HG02970 (cell line): Measurements from ENCODE around the gene ZNF492.
"Not testable (repeated sequence)": the region's sequence is repeated elsewhere in the genome, so short reads cannot be mapped to it uniquely, and the experiment has no call there.

Source experiments
- ATAC-seq: cut with Tn5 transposase; IDR thresholded peaks from one replicate; pipeline ENCODE4 v1.9.1; 2021; ENCODE audit warnings: mild to moderate bottlenecking, moderate library complexity, moderate number of reproducible peaks; ENCODE audit not compliant: unreplicated experiment, low FRiP score

ZNF492 gene

DNA sequence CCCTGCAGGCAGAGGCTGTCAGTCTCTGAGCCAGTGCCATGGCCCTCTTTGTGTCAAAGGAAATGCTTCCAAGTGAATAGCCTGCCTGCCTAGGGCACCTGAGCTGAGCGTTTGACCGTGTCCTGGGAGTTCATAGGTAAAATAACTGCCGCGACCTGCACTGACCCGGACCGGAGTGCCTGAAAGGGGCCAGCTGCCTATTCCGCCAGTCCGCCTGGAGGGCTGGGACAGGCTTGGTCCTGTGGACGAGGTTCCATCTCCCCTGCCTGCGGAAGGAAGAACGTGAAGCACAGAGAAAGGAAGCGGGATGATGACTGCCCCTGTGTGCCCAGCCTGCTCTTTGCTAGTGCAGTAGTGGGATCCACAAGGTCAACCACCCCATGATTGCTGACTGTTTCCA, 17.5 kb upstream of the ZNF492 start:
- no peak for ATAC-seq

DNA sequence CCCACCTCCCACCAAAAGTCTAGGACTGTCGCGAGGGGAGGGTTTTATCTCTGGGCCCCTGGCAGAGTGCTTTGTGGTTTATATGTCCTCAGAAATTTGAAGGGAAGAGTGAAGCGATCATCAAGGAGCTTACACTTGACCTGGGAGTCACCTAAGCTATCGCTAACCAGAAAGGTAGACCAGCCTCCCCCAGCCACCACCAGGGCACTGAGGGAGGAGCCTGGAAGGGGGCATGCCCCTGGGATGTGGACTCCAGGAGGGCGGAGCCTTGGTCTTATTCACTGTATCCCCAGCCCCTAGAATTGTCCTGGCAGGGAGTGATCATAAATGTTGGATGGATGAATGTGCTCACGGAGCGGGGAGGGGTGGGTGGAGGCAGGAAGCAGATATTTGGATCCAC, 16.9 kb upstream of the ZNF492 start:
- not testable (repeated sequence) for ATAC-seq

DNA sequence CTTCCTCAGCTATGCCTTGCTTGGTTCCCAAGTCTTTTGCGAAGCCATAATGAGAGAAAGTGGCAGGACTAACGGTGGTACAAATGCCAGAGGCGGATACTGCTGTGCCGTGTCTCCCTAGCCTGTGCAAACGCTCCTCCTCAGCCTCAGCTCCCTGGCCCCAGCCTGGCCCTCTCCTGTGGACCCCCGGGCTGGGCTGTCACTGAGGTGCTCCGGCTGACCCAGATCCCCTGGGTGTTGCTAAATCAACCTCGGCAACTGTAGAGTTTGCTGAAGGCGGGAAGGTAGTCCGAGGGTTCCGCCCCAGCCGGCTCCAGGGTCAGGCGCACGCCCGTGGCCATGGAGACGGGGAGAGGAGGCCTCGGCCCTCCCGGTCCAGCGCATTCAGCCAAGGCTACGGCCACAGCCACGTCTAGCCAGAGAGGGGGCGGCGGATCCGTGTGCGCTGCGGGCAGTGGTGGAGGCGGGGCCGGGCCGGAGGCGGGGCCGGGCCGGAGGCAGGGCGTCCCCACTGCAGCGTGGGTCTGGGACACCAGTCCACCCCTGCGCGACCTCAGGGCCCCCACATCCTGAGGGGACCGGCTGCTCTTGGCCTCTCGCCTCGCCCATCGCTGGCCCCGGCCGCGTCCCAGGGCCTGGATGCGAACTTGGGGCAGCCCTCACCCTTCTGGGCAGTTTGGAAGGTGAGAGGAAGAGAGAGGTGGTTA, 16.4 kb upstream of the ZNF492 start:
- ATAC-seq, result no peak

DNA sequence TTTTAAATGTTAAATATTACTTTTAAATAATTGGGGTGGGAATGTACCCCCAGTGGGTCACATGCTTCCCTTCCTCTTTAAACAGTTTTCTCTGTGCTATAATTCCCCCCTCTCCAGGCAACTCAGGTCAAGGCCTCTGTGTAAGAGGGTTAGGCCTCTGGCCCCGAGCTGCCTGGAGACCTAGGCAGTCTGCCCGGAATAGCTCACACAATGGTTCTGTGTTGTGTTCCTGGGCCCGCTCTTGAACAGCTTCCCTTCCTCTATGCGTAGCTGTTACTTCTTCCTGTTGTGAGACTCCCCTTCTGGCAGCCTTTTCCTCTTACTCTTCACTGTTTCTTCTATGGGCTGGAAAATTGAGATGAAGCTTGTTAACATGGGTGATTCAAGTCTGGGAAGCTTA, 14.8 kb upstream of the ZNF492 start:
- no peak for ATAC-seq

DNA sequence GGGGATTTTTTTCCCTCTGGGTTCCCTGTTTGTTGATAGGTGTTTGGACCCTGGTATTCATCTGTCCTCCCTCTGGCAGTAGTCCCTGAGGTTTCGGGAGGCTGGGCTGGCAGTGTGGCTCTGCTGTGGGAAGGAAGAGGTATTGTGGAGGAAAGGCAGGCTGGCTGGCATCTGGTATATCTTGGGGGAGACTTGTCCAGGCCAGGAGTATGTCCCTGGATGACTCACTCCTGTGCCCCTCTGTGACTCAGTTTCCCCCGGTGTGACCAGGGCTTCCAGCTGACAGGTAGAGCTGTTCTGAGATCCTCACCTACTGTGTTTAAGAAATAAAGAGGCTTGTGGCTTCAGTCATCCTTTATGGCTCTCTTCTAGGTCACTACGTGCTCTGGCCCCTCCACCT, 14.2 kb upstream of the ZNF492 start:
- ATAC-seq, result no peak

DNA sequence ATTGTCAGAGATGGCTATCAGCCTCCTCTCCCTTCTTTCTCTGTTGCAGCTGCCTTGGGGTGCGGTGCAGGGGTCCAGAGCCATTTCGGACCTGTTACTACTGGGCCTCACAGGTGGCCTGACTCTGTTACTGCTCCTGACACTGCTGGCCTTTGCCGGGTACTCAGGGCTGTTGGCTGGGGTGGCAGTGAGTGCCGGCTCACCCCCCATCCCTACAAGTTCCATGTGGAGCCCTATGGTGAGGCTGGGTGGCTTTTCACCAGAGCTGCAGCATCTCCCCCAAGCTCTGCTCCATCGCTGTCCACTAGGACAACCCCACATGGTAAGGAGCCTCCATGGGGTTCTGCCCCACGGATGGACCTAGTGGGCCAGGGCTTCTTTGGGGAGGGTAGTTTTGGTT, 13.7 kb upstream of the ZNF492 start:
- no peak for ATAC-seq

DNA sequence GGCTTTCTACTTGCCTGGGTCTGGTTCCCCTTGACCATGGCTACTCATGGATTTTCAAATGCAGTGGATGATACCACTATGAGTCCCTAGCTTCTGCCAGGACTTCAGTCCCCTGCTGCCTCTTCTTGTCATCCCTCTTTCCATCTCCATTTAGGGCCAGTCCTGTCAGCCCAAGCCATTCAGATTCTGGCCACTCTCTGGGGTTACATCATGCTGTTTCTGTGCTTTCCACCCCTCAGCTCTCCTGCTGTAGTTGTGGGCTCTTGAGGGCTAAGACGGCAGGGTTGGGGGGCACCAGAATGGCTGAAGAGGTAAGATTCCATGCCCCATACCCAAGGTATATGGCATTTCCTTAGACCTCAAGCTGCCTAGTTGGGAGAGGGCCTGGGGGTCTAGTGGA, 13.2 kb upstream of the ZNF492 start:
- ATAC-seq, result no peak

DNA sequence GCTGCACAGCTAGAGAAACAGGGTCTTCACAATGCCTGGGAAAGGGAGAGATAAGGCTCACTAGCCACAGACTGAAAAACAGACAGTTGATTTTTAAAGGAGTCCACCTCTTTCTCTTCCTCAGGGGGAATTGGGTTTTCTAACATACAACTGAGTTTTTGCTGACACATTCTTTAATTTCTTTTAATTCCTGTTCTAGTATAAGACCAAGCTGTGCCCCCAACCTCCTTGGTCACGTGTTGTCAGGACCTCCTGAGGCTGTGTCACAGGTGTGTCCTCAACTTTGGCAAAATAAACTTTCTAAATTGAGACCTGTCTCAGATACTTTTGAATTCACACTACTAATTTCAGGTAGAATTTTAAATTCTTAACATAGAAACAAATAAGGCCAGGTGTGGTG, 12.1 kb upstream of the ZNF492 start:
- no peak for ATAC-seq

DNA sequence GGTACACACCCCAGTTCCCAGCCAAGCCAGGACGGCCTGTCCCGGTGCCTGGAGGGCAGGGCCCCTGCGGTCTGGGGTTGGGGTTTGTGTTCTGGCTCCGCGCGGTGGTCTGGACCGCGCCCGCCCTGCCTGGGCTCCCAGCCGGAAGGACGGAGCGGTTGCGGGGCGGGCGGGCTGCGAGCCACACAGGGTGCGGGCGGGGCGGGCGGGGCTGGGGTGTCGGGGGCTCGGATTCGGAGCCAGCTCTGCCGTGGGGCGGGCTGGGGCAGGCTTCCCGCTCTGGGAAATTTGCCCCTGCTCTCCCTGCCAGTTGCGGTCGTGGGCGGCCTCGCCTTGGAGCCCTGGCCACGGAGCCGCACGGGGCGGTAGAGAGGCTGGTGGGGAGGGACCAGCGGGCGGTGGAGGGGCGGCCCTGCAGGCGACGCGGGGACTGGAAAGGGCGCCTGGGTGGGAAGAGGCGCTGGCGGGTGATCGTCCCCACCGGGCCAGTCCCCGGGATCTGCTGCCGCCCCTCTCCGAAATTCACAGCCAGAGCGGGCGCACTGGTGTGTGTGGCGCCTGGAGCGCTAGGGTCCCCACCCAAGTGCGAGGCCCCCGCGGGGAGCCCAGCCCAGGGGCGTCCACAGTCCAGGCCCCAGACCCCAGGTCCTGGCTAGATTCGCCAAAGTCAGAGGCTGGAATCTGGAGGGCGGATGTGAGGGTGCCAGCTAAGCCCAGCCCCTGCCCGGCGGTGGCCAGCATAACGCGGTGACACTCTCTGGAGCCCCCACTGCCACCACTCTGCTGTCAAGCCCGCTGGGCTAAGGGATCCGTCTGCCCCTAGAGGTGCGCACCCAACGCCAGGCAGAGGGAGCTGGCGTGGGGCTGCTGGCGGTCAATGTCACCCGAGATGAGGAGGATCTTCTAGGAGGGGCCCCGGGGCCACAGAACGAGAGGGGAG, 11.0 kb upstream of the ZNF492 start:
- no peak for ATAC-seq

DNA sequence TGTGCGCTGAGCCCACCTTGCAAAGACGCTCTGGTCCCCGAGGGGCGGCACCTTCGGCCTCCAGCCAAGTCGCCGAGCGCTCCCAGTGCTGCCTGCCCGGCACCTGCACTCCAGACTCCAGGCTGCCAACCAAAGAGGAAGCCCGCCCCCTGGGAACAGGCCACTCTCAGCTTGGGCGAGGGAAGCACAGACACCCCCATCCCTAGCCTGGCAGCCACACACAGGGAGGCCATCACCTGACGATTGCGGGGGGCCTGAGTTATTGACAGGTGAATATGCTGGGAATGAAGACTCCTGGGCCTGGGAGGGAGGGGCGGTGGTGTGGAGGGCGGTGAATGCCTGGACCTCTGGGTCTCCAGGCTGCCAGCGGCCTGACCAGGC, 10.3 kb upstream of the ZNF492 start:
- ATAC-seq, result no peak

DNA sequence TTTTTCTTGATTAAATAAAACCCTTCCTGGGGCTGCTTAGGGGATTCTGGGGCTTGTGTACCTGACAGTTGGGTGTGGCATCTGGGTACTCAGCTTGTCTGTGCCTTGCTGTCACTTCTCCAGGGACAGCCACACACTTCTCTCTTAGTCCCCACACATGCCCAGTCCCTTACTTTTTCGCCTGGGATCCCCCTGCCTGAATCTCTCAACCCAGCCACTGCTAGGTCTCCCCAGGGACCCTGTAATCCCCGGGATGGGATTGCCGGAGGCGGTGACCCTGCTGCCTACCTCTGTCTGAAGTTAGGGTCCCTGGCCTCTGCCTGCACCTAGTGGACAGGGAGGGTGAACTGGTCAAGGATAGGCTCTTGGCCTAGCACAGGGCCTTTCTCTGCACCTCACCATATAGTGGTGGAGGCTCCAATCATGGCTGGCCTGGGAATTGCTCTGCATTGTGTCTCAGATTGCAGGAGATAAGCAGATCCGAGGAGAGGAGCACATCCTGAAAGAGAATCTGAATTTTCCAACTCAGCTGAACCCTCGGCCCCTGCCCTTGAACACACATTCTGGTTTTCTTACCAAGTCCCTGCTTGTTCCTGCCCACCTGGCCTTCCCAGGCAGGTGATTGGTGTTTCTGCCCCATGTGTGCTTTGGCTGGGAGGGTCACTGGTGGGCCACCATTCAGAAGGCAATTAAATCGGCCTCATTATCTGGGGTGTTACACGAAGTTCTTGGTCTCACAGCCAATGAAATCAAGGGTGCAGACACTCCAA, 8.7 kb upstream of the ZNF492 start:
- ATAC-seq, result no peak

DNA sequence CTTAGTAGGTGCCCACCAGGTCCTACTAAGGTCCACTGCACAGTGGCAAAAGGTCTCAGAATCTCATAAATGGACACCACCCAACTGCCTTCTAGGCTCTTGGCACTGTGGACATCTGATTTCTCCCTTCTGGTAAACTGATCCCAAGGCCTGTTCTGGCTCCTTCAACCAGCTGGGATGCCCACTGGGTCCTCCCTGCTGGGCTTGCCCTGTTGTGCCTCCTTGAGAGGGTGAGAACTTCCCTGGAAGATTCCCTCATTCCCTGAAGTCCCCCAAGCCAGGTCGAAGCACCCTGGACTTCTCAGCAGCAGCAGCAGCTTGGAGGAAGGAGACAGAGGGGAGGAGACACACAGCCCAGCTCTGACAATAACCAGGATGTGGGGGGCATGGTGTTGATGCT, 6.6 kb upstream of the ZNF492 start:
- no peak for ATAC-seq

DNA sequence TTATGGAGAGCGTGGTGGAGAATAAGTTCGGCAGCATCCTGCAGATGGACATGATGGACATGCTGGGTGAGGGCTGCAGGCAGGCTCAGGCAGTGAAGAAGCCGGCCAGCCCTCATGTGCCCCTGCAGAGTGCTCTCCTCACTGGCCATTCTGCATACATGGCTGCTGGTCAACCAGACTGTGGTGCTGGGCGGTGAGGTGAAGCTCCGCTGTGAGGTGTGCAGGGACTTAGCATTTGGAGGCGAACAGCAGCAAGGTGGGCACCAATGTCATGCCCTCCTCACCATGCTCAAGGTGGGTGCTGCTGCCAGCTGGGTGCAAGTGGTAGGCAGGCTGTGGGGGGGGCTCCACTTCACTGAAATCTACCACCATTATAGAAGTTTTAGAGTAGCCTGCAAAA, 5.7 kb upstream of the ZNF492 start:
- ATAC-seq, result no peak

DNA sequence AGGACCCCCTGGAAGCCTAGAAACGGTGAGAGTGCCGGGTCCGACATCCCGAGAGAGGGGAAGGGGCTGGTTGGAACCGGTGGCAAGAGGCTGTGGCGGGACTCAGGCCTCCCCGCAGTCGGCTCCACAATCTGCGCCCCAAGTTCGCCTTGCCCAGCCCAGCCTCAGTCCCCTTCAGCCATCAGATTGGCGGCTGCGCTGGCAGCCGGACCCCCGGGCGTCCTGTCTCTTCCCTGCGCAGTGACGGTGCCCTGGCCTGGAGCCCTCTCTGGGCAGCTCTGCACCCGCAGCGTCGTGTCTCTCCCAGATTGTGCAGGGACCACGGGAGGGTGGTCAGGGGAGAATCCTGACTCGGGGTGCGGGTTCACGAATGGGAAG, 315 bp downstream of the ZNF492 start:
- no peak for ATAC-seq

DNA sequence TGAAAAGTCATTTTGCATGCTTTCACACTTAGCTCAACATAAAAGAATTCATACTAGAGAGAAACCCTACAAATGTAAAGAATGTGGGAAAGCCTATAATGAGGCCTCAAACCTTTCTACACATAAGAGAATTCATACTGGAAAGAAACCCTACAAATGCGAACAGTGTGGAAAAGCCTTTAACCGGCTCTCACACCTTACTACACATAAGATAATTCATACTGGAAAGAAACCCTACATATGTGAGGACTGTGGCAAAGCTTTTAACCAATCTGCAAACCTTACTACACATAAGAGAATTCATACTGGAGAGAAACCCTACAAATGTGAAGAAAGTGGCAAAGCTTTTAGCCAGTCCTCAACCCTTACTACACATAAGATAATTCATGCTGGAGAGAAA, 51.4 kb downstream of the ZNF492 start:
- ATAC-seq, result not testable (repeated sequence)

DNA sequence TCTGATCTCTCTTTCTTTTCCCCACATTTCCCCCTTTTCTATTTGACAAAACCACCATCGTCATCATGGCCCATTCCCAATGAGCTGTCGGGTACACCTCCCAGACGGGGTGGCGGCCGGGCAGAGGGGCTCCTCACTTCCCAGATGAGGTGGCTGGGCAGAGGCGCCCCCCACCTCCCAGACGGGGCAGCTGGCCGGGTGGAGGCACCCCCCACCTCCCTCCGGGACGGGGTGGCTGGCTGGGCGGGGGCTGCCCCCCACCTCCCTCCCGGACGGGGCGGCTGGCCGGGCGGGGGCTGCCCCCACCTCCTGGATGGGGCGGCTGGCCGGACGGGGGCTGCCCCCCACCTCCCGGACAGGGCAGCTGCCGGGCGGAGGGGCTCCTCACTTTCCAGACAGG, 68.5 kb downstream of the ZNF492 start:
- ATAC-seq, result not testable (repeated sequence)

DNA sequence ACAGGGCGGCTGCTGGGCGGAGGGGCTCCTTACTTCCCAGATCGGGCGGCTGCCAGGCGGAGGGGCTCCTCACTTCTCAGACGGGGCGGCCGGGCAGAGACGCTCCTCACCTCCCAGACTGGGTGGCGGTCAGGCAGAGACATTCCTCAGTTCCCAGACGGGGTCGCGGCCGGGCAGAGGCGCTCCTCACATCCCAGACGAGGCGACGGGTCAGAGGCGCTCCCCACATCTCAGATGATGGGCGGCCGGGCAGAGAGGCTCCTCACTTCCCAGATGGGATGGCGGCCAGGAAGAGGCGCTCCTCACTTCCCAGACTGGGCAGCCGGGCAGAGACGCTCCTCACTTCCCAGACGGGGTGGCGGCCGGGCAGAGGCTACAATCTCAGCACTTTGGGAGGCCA, 69.0 kb downstream of the ZNF492 start:
- not testable (repeated sequence) for ATAC-seq

DNA sequence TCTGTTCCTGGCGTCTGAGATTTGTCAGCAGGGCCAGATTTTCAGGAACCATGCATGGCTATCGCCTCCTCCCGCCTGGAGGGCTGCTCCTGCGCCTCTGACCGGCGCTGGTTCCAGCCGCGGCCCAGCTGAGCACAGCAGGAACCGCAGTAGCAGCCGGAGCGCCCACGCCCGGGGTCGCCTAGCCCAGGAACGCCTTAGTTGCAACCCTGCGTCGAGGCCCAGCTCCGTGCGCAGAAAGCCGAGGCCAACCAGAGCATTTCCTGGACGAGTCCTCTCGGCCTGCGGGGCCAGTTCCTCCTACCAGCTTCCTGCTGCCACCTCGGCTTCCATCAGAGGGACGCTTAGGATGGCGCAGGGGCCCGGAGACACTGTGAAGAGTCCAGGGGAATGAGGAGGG, 74.9 kb downstream of the ZNF492 start:
- ATAC-seq, result no peak
